NK-92 (cell line): ENCODE results near the gene ERAL1.
"Not testable (repeated sequence)": the region's sequence is repeated elsewhere in the genome, so short reads cannot be mapped to it uniquely, and the experiment has no call there.

Source experiments
- DNase-seq: peaks from one replicate; lab custom pipeline; 2025; ENCODE audit not compliant: unreplicated experiment; lab: John Stamatoyannopoulos, UW

Gene ERAL1

DNA sequence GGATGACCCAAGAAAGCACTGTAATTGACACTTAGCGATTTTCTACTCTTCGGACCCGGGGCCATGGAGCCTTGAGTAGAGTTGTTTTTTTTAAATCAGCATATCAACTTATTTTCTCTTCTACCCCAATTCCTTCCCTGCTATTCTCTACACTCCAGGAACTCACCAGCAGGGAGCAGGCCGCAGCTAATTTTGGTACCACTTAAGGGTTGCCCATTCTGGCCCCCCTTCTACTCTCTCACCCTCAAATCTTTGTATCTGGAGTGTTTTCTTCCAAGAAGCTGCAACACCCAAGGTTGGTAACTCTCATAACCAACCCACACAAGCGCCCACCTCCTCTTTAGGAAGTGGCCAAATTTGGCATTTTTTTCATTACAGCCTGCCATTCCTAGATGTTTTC is 5.5 kb upstream of the ERAL1 start:
- no peak for DNase-seq

DNA sequence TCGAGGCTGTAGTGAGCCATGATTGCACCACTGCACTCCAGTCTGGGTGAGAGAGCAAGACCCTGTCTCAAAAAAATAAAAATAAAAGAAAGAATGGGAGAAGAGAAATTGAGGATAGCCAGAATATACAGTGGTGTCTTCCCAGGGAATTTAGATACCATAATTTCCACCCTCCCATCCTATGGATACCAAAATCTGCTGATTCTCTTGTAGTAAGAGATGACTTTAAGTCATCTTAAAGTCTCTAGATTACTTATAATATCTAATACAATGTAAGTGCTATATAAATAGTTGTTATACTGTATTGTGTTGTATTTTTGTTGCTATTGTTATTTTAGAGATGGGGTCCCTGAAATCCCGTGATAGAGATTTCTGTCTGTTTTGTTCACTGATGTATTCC is 1.5 kb upstream of the ERAL1 start:
- no peak for DNase-seq

DNA sequence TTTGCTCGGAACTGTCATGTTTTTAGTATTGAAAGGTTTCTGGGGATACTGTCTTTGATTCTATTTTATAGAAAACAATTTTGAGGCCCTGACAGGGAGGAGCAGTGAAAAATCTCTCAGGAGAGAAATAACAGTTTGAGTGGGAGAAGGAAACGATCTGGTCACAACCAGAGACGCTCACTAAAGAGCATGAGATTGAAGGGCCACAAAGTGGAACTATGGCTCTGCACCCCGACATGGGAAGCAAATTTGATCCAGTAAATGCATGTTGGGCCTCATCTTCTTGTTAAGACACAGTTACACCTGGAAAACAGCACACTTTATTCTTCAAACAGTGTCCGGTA is 492 bp downstream of the ERAL1 start:
- no peak for DNase-seq

DNA sequence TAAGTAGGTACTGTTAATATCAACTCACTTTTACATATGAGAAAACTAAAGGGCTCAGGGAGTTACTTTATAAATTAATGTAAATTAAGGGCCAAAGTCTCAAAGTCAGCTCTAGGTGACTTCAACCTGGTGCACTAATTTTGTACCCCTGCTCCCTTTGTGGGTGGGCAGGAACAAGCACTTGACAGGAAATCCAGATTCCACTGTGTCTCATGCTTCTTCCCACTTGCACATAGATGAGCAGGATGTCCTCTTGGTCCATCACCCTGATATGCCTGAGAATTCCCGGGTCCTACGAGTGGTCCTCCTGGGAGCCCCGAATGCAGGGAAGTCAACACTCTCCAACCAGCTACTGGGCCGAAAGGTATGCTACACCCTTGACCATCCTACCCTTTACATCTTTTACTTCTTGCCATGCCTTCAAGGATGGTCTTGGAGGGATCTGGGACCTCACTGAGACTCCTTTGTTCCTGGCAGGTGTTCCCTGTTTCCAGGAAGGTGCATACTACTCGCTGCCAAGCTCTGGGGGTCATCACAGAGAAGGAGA is 1.3 kb downstream of the ERAL1 start:
- DNase-seq: no peak

DNA sequence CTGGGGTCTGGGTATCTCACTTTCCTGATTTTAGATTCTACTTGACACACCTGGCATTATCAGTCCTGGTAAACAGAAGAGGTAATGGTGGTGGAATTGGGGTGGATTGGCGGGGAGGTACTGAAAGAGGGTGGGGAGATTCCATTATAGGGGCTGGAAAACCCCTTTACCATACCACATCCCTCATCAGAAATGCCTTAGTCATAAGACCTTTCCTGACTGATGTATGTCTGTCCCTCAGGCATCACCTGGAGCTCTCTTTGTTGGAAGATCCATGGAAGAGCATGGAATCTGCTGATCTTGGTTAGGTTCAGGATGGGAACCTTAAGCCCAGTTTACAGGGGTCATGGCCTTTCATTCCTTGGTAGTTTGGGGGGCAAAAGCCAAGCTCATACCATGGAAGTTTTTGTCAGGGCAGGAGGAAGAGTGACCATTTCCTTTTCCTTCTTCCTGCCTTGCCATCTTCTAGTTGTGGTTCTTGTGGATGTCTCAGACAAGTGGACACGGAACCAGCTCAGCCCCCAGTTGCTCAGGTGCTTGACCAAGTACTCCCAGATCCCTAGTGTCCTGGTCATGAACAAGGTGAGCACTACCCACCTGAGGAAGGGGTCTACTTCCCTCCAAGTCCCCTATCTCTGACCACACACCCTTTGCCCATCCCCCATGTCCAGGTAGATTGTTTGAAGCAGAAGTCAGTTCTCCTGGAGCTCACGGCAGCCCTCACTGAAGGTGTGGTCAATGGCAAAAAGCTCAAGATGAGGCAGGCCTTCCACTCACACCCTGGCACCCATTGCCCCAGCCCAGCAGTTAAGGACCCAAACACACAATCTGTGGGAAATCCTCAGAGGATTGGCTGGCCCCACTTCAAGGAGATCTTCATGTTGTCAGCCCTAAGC is 3.3 kb downstream of the ERAL1 start:
- DNase-seq: no peak

DNA sequence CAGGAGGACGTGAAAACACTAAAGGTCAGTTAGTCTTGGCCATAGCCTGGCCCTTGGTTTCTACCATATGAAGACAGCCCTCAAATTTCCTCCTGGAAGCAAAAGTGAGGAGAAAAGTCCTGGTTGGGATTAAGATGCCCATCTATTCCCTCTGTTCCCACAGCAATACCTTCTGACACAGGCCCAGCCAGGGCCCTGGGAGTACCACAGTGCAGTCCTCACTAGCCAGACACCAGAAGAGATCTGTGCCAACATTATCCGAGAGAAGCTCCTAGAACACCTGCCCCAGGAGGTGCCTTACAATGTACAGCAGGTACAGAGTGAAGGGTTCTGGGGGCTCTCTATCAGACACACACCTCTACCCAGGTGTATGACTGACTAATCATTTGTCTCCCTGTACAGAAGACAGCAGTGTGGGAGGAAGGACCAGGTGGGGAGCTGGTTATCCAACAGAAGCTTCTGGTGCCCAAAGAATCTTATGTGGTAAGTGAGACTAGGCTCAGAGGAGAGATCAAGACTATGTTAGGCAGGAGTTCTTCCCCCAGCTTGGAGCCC is 4.1 kb downstream of the ERAL1 start:
- DNase-seq: no peak

DNA sequence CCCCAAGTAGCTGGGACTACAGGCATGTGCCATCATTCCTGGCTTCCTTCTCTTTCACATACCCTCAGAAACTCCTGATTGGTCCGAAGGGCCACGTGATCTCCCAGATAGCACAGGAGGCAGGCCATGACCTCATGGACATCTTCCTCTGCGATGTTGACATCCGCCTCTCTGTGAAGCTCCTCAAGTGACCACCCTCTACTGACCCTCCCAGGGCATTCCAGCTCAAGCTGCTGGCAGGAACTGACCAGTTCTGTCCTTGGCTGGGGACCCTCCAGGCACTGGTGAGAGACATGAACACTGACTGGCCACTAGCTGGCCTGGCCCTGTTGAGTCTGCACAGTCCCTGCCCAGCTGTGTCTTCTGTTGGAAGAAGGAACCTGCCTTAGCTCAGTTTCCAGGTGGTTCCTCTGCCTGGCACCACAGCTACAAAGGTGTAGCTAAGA is 5.6 kb downstream of the ERAL1 start:
- no peak for DNase-seq

DNA sequence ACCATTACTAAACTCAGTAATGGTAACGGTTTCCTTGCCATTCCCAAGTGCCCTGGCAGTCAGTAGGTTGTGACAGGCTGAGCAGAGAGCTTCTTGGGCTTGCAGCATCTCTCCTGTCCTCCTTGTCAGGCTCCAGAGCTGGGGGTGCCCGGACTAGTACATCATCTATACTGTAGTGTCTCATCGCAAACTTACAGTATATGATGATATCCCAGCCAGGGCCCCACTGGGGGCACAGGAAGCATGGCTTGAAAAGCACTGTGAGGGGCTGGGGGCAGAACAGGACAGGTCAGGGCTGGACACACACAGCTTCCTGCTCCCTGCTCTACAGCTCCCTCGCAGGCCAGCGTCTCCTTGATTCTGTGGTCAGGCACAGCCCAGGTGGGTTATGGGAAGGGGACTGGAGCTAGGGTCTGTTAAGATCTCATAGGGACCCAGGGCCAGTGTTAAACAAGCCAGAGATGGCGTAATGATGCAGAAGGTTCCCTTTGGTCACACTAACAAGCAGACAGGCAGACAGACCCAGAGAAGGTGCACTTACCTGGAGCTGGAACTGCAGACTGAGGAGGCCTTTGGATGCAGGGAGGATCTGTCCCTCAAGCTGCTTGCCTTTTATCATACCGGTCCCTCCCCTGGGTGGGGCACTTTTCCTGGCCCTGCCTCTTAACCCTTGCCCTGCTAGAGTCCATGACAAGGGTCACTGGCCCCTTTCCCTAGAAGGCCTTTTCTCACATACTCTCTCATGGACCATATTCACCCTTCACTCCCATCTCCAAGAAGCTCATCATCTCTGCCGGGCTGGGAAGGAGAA is 6.8 kb downstream of the ERAL1 start:
- no peak for DNase-seq

DNA sequence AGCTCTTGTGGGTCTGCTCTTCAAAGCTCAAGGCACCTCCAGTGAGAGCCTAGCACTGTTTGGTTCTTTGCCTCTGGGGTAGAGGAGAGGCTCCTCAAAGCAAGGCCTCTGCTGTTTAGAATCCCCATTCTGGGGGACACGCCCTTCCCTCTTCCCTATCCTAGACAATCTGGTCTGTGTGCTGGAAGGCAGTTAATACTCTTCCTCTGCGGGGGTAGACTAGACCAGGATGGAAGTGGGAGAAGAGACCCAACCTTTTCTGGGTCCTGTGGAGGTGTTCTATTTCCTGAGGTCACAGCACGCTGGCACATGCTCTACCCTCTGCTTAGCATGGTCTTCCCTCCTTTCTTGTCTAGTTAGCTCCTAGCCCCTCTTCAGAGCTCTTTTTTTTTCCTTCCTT is 7.7 kb downstream of the ERAL1 start:
- no peak for DNase-seq

DNA sequence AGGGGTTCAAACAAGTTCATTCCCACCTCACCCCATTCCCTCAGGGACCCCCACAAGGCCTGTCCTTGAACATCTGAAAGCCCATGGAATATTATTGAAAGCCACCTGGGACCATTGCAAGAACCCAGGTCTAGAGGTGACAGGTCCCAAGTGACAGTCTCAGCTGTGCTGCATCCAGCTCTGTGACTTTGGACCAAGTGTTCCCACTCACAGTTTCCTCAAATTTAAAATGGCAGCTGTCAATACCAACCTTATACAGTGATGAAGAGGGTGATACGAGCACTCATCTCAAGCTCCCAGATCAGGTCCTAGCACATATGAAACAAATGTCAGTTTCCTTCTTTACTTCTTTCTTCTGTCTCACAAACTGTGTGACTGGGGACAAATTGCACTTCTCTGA is 9.1 kb downstream of the ERAL1 start:
- no peak for DNase-seq

DNA sequence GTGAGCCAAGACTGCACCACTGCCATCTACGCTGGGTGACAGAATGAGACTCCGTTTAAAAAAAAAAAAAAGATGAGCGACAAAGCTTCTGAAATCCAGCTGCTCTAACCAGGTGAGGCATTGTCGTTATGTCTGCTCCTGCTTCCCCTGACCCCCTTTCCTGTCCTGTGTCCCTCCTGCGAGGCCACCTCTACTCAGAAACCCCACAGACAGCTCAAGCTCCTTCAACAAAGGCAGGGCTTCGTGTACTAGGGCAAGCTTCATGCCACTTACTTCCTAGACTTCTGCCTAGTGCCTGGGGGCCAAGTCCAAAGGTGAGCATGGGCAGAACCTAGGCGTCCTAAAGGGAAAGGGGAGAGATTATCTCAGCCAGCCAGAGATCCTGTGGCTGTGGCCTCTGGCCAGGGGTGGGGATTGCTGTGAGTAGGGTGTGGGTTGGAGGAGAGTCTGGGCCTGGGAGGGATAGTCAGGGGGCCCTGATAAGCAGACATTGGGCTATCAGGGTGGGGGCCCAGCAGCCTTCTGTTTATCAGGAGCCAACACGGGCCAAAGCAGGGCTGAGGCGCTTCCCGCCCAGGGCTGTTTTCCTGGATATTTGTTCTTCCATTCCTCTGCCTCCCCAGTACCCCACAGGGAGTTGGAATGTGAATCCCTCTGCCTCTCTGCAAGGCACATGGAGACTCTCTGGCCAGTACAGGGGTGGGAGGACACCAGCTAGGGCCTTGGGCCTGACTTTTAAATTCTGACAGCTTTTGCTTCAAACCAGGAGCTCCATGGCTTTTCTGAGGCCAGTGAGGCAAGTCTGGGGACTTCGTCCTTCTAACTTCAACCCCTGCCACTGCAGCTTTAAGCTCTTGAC is 10.4 kb downstream of the ERAL1 start:
- no peak for DNase-seq

DNA sequence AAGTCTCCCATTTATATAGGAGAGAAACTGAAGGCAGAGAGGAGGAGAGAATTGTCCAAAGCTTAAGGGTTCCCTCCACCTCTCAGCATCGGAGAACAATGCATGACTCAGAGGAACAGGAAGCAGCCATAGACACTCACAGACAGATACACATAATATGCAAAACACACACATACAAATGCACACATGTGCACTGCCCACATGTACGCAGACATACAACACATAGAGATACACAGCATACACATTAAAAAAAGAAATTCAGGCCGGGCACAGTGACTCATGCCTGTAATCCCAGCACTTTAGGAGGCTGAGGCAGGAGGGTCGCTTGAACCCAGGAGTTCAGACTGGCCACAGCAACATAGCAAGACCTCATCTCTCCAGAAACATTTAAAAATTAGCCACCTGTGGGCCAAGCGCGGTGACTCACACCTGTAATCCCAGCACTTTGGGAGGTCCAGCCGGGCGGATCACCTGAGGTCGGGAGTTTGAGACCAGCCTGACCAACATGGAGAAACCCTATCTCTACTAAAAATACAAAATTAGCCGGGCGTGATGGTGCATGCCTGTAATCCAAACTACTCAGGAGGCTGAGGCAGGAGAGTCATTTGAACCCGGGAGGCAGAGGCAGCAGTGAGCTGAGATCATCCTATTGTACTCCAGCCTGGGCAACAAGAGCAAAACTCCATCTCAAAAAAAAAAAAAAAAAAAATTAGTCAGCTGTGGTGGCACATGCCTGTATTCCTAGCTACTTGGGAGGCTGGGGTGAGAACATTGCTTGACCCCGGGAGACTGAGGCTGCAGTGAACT is 11.3 kb downstream of the ERAL1 start:
- DNase-seq: no peak

DNA sequence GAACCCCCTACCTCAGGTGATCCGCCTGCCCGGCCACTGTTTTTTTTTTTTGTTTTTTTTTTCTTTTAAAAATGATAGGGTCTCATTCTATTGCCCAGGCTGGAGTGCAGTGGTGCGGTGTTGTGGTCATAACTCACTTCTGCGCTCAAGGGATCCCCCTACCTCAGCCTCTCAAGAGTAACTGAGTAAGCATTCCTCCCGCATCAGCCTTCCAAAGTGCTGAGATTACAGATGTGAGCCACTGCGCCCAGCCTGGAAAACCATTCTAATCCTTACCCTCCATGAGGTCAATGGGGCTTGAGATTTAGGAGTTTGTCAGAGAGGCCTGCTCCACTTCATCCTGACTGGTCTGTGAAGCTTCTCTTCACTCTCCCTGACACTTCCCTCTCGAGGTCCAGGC is 12.5 kb downstream of the ERAL1 start:
- no peak for DNase-seq

DNA sequence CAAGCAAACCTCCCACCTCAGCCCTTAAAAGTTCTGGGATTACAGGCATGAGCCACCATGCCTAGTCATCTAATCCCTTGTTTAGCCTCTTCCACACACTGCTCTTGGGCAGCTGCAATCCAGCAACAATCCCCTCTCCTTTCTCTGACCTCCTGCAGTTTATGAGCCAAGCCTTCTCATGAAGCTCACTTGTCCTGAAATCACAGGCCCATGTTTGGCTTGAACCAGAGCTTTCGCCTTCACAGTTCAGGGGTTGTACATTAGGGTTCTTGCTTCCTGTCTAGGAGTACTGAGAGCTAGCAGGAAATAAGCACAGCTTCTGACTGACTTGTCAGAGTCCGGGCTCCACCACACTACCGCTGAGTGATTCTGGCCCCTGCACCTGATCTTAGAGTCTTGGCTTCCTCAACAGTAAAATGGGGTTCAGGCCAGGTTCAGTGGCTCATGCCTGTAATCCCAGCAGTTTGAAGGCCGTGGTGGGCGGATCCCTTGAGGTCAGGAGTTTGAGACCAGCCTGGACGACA is 16.3 kb downstream of the ERAL1 start:
- no peak for DNase-seq

DNA sequence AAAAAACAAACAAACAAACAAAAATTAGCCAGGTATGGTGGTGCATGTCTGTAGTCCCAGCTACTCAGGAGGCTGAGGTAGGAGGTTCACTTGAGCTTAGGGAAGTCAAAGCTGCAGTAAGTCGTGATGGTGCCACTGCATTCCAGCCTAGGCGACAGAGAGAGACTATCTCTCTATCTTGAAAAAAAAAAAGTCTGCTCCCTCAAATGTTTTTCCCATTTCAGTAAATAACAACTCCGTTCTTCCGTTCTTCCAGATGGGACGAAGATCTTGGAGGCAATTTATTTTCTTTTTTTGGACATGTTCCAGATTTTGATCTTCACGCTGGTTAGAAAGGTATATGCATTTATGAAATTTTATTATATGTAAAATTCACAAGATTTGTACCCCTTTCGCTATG is 19.0 kb downstream of the ERAL1 start:
- DNase-seq: no peak

DNA sequence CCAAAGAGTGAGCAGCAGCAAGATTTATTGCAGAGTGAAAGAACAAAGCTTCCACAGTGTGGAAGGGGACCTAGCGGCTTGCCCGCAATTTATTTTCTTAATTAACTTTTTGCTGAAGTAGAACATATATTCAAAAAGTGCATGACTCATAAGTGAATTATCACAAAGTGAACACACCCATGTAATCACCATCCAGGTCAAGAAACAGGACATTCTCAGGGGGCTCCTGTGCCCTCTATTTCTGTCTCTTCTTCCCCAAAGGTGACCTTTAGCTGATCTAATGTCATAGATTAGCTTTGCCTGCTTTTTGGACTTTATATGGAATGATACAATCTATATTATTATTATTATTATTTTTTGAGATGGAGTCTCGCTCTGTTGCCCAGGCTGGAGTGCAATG is 19.9 kb downstream of the ERAL1 start:
- no peak for DNase-seq

DNA sequence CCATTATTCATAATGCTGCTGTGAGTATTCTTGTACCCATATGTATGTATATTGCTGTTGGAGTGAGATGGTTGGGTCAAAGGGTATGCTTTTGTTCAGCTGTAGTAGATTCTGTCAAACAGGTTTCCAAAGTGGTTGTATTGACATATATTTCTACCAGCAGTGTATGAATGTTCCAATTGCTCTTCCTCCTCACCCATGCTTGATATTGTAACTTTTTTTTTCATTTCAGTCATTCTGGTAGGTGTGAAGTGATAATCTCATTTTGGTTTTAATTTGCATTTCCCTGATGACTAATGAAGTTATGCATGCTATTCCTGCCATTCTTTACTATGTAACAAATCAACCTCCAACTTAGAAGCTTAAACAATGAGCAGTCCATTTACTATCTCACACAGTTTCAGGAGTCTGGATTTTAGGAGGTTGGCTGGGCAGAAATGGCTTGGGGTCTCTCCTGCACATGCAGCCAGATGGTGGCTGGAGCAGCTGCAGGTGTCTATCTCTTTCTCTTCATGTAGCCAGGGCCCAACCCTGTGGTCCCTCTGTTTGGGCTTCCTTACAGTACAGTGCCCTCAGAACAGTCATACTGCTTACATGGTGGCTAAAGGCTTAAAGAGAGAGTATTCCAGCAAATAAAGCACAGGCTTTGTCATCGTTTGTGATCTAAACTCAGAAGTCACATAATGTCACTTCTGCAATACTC is 21.2 kb downstream of the ERAL1 start:
- DNase-seq: no peak

DNA sequence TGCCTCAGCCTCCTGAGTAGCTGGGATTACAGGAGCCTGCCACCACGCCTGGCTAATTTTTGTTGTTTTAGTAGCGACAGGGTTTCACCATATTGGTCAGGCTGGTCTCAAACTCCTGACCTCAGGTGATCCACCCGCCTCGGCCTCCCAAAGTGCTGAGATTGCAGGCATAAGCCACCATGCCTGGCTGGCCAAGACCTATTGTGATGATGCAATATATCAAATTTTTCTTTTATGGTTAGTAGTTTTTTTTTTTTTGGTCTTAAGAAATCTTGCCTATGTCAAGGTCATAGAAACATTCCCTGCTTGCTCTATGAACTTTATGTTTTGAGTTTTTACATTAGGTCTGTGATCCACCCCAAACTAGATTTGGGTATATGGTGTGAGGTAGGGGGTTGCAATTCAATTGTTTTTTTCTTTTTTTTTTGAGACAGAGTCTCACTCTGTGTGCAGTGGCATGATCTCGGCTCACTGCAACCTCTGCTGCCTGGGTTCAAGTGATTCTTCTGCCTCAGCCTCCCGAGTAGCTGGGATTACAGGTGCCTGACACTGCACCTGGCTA is 22.4 kb downstream of the ERAL1 start:
- not testable (repeated sequence) for DNase-seq
